GM19193 (cell line): ENCODE measurements around the gene MYO1B.

Source experiments
- POLR2A ChIP-seq: IDR thresholded peaks from 4 replicates; pipeline ENCODE4 v1.6.1; 2011; ENCODE audit not compliant: insufficient read depth, insufficient read length; ENCODE audit errors: extremely low read depth

MYO1B gene

GRCh38 chr2:191467113-191467512 lies 221.9 kb downstream of the MYO1B start:
- TF ChIP-seq POLR2A: no peak

- no peak for TF ChIP-seq POLR2A
Observed at GRCh38 chr2:191470306-191470705, 225.1 kb downstream of the MYO1B start.

- no peak for TF ChIP-seq POLR2A
Observed at GRCh38 chr2:191474464-191474863, 229.3 kb downstream of the MYO1B start.
